Stimulated activated CD8-positive, alpha-beta memory T cell treated with anti-CD3 and anti-CD28 coated beads, Interleukin-12 subunit alpha, Interleukin-12 subunit beta, amount 100 ng/mL, for 24 hours (primary cell): Measurements from ENCODE around the gene NTF4.
"Not testable (repeated sequence)": the region's sequence is repeated elsewhere in the genome, so short reads cannot be mapped to it uniquely, and the experiment has no call there.

Experiments
- DNase-seq: peaks from one replicate; pipeline ENCODE4 v3.0.0-alpha.2; 2020; ENCODE audit errors: extremely low read depth

Gene NTF4

GRCh38 chr19:49020931-49021895 is 43.4 kb downstream of the NTF4 start:
- no peak for DNase-seq

GRCh38 chr19:49020342-49020741 is 44.3 kb downstream of the NTF4 start:
- no peak for DNase-seq

- no peak for DNase-seq
These were observed 45.2 kb downstream of the NTF4 start for GRCh38 chr19:49019242-49019932.

GRCh38 chr19:49018388-49019241 is 46.0 kb downstream of the NTF4 start:
- DNase-seq, result not testable (repeated sequence)

GRCh38 chr19:49017666-49018351 is 46.8 kb downstream of the NTF4 start:
- no peak for DNase-seq

GRCh38 chr19:49017041-49017665 is 47.5 kb downstream of the NTF4 start, which contains the start of gene LHB:
Gene LHB (minus strand): TSS chr19:49017091. CDS start chr19:49017081, 10 bp downstream.
- no peak for DNase-seq

GRCh38 chr19:49016067-49016839 is 48.4 kb downstream of the NTF4 start:
- no peak for DNase-seq

- DNase-seq, result no peak
These were observed 49.8 kb downstream of the NTF4 start for GRCh38 chr19:49014870-49015255.

GRCh38 chr19:49014123-49014869 is 50.3 kb downstream of the NTF4 start:
- no peak for DNase-seq

- DNase-seq, result no peak
These were observed 53.4 kb downstream of the NTF4 start for GRCh38 chr19:49011194-49011593.
